Large intestine (tissue), 3 donors: Measurements from ENCODE around the gene CCM2. TPM values are rescaled to one million over a fixed set of nuclear protein-coding genes. Genes with fewer than 3 reads are reported as not detected.

Source experiments
- DNase-seq, 2 donors: peaks; one replicate each; pipeline versions ENCODE4 v3.0.0 to v3.0.0-alpha.2; 2013
- H3K27ac ChIP-seq: one replicate; pipeline ENCODE4 v1.5.1; 2013; ENCODE audit warnings: low read length
- H3K27me3 ChIP-seq: 2 replicates; pipeline ENCODE4 v1.6.1; 2013; ENCODE audit warnings: low read length; ENCODE audit not compliant: control insufficient read depth, insufficient read depth
- H3K36me3 ChIP-seq: 2 replicates; pipeline ENCODE4 v1.6.1; 2013; ENCODE audit warnings: low read length; ENCODE audit not compliant: control insufficient read depth, insufficient read depth
- H3K4me1 ChIP-seq: one replicate; pipeline ENCODE4 v1.6.1; 2013; ENCODE audit warnings: low read length; ENCODE audit not compliant: control insufficient read depth, insufficient read depth
- H3K4me3 ChIP-seq: one replicate; pipeline ENCODE4 v1.5.1; 2013; ENCODE audit warnings: low read length
- H3K9me3 ChIP-seq: one replicate; pipeline ENCODE4 v1.6.1; 2013; ENCODE audit warnings: mild to moderate bottlenecking, low read depth, low read length, moderate library complexity; ENCODE audit not compliant: control insufficient read depth
- WGBS: methylation state at CpG from one replicate; pipeline ENCODE4 v1.1.5; 2013; ENCODE audit warnings: low lambda C conversion rate; ENCODE audit not compliant: insufficient coverage; 5-methylcytosine and 5-hydroxymethylcytosine counted together
- polyA plus RNA-seq: library from polyadenylated mRNA; unstranded; fragments of 120-200 nt; gene quantifications from one replicate; pipeline ENCODE4 v1.2.1, GENCODE V29; 2013

Gene CCM2
- polyA plus RNA-seq, 1 donor: 19.5 TPM

DNA sequence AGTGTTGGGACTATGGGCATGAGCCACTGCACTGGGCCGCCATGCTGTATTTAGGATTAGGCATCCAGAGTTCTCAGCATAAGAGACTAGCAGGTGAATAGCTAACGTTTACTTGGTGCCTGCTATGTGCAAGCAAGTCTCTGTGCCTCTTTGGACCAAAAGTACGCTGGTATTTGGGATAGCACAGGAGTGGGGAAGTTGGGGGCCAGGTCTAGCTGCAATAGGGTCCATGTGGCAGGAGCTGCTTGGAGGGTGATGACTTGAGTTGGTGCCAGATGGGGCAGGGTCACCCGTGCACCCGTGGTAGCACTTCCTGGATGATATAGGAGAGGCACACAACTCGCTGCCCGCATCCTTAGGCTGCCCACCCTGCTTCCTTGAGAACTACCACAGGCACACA, 66.4 kb downstream of the CCM2 start:
- no peak for DNase-seq
- WGBS: no CpG with 5 or more reads among the region's 7 CpGs
- no peak overlapping the region for H3K4me3 ChIP-seq
- no peaks in the 10 kb centered on the region for H3K4me1 ChIP-seq
- no peaks in the 10 kb centered on the region for H3K9me3 ChIP-seq
- H3K27me3 ChIP-seq: no peaks in the 10 kb centered on the region
- no peak overlapping the region for H3K27ac ChIP-seq
- peaks cover 68% of the 10 kb centered on the region for H3K36me3 ChIP-seq

DNA sequence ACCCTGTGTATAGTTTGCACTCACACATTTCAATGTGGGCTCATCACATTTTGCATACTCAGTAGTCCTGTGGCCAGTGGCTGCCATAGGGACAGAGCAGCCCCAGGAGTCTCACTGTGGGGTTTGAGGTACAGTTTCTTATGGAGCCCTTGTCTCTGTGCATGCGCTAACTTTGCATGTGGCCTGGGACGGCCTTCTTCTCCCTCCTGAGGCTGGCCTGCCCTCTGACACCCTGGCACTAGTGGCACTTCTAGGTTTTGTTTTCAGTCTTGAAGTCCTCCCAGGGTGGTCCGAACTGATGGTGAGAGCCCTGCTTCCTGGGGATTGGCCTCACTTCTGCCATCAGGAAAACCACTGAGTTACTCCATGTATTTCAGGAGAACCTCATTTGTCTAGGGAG, 67.6 kb downstream of the CCM2 start:
- no CpG with 5 or more reads among the region's 3 CpGs for WGBS
- H3K27ac ChIP-seq: no peak overlapping the region
- no peaks in the 10 kb centered on the region for H3K4me1 ChIP-seq
- H3K4me3 ChIP-seq: no peak overlapping the region
- H3K9me3 ChIP-seq: no peaks in the 10 kb centered on the region
- no peaks in the 10 kb centered on the region for H3K27me3 ChIP-seq
- no peak for DNase-seq
- peaks cover 77% of the 10 kb centered on the region for H3K36me3 ChIP-seq

- no peak for DNase-seq
- no CpG with 5 or more reads among the region's 15 CpGs for WGBS
- Histone ChIP-seq H3K4me1 (no peaks in the 10 kb centered on the region), H3K4me3 (no peak overlapping the region), H3K36me3 (peaks cover 83% of the 10 kb centered on the region), H3K27ac (no peak overlapping the region), H3K9me3 (no peaks in the 10 kb centered on the region), H3K27me3 (no peaks in the 10 kb centered on the region)
Observed at GRCh38 chr7:45068236-45069023, 68.4 kb downstream of the CCM2 start.

GRCh38 chr7:45069444-45070253, 69.6 kb downstream of the CCM2 start:
- no CpG with 5 or more reads among the region's 15 CpGs for WGBS
- Histone ChIP-seq H3K9me3 (no peaks in the 10 kb centered on the region), H3K27ac (no peak overlapping the region), H3K27me3 (no peaks in the 10 kb centered on the region), H3K36me3 (peaks cover 83% of the 10 kb centered on the region), H3K4me3 (no peak overlapping the region), H3K4me1 (no peaks in the 10 kb centered on the region)
- DNase-seq: no peak

DNA sequence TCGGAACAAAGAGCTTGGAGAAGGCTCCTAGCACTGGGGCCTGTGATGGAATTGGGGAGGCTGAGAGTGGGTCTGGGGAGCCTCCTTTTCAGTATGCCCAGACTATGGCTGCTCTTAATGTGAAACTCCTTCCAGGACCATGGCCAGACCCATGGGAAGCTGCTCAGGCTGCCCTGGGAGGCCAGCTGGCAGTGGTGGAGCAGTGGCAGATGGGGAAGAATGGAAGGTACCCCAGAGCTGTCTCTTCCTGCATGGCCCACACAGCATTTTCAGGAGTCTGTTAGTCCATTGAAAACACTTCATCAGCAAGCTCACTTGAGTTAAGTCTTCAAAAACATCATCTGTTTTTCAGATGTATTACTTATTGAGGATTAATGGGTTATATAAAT, 70.2 kb downstream of the CCM2 start:
- peaks cover 83% of the 10 kb centered on the region for H3K36me3 ChIP-seq
- no peak for DNase-seq
- no peaks in the 10 kb centered on the region for H3K9me3 ChIP-seq
- H3K27ac ChIP-seq: no peak overlapping the region
- H3K27me3 ChIP-seq: no peaks in the 10 kb centered on the region
- H3K4me1 ChIP-seq: no peaks in the 10 kb centered on the region
- no CpG with 5 or more reads among the region's 1 CpG for WGBS
- H3K4me3 ChIP-seq: no peak overlapping the region

- Histone ChIP-seq H3K27me3 (no peaks in the 10 kb centered on the region), H3K9me3 (no peaks in the 10 kb centered on the region), H3K27ac (no peak overlapping the region), H3K36me3 (peaks cover 82% of the 10 kb centered on the region), H3K4me3 (no peak overlapping the region), H3K4me1 (no peaks in the 10 kb centered on the region)
- no peak for DNase-seq
- WGBS: 100% methylated on average over 2 of the region's 3 CpGs
Observed at GRCh38 chr7:45071528-45071927, 71.5 kb downstream of the CCM2 start.

DNA sequence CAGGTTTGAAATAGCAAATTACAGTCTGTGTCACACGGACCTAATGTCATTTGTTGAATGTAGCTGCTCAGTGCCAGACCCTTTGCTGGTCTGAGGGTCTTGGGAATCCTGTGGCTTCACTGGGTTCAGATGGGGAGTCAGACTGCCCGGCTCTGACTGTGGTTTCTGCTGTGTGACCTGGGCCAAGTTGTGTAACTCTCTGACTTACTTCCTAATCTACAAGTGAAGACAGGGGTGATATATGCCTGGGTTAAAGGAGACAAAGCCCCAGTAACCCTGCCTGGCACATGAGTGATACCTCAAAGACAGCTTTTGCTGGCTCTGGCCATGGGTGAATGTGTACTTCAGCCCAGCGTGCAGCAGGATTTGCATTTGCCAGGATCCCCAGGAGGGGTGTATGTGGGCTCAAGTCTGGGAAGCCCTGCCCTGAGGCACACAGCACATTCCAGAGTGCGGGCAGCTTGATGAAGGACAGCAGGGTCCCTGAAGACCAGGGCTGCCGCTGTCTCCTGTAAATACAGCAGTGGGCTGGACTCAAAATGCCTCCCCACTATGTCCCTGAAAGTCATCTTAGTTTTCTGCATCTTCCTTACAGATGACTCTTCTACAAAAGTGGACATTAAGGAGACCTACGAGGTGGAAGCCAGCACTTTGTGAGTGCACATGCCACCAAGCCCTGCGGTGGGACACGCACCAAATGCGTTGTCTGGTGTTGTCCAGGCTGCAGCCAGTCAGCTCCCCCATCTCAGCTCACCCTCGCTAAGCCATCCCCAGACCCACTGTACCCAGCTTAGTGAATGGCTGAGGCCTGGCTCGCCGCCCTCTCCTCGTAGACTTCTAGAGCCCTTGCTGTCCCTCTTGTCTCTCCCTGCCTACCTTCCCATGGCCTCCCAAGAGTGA, 72.4 kb downstream of the CCM2 start:
- Histone ChIP-seq H3K27ac (no peak overlapping the region), H3K9me3 (no peaks in the 10 kb centered on the region), H3K36me3 (peaks cover 86% of the 10 kb centered on the region), H3K4me1 (no peaks in the 10 kb centered on the region), H3K4me3 (no peak overlapping the region), H3K27me3 (no peaks in the 10 kb centered on the region)
- WGBS: no CpG with 5 or more reads among the region's 13 CpGs
- no peak for DNase-seq

DNA sequence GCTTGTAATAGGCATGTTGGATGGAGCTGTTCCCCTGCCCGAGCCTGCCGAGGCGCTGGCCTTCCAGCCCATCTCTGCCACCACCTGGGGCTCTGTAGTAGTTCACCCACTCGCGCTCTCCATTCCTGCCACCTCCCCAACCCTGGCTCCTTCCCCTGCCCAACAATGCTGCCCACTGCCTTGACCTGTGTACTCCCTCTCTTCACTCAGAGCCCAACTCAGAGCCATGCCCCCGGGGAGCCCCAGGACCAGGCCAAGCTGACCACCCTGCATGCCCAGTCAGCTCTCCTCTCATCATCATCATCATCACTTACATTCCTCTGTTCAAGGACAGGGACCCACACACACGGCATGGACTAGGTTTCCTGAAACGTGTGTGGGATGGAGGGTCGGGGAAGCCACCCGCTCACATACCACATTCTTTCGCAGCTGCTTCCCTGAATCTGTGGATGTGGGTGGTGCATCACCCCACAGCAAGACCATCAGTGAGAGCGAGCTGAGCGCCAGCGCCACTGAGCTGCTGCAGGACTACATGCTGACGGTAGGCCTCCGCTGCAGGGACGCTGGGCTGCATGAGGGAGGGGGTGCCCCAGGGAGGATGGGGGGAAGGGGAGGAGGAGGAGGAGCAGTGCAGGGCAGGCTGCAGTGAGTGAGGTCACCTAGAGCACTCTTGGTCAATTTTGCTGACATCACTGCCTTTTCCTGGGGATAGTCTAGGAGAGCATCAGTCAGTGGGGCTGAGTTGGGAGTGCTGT, 73.2 kb downstream of the CCM2 start:
- H3K4me3 ChIP-seq: no peak overlapping the region
- no CpG with 5 or more reads among the region's 17 CpGs for WGBS
- DNase-seq: no peak
- H3K36me3 ChIP-seq: peaks cover 77% of the 10 kb centered on the region
- no peaks in the 10 kb centered on the region for H3K9me3 ChIP-seq
- H3K27ac ChIP-seq: no peak overlapping the region
- H3K4me1 ChIP-seq: no peaks in the 10 kb centered on the region
- H3K27me3 ChIP-seq: no peaks in the 10 kb centered on the region

DNA sequence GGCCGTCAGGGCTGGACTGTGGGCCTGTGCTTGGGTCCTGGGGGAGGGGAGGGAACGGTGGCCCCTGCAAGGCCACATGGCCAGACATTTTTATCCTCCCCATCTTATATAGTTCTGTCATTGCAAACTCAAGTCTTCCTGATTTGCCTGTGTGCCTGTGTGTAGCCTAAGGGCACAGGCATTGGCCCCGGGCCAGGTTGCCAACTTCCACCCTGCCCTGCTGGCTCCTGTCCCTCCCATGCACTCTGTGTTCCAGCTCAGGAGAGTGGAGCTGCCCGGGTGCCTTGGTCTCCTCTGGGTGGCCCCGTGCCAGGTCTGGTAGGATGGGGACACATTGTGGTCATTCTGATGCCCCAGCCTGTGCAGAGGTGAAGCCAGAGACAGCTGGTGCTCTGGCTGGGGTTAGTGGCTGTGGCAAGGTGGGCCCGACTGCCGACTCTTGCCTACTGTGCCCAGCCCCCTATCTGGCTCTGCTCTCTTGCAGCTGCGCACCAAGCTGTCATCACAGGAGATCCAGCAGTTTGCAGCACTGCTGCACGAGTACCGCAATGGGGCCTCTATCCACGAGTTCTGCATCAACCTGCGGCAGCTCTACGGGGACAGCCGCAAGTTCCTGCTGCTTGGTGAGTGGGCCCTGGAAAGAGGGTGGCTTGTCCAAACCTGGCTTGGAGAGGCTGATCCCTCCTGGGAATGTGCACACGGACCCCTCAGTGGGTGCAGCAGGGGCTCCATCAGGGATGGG, 74.0 kb downstream of the CCM2 start:
- Histone ChIP-seq H3K27me3 (no peaks in the 10 kb centered on the region), H3K36me3 (peaks cover 70% of the 10 kb centered on the region), H3K4me1 (no peaks in the 10 kb centered on the region), H3K9me3 (no peaks in the 10 kb centered on the region), H3K4me3 (no peak overlapping the region), H3K27ac (no peak overlapping the region)
- no peak for DNase-seq
- WGBS: no CpG with 5 or more reads among the region's 15 CpGs
